NB4 (cell line): ENCODE results near the gene CSF3R.

Experiments used
- CTCF ChIP-seq: IDR thresholded peaks from one replicate; pipeline ENCODE4 v1.5.1; 2012; ENCODE audit warnings: low read depth, low read length
- POLR2A ChIP-seq: IDR thresholded peaks from 2 replicates; pipeline ENCODE4 v1.6.1; 2011; ENCODE audit warnings: mild to moderate bottlenecking; ENCODE audit not compliant: insufficient read length; ENCODE audit errors: extremely low read depth

GRCh38 chr1:36515315-36516138 lies 32.8 kb upstream of the CSF3R start:
- TF ChIP-seq CTCF (no peak), POLR2A (no peak)
